IPS-NIHi7 (cell line): ENCODE measurements around the gene PKD1.

Experiments
- DNase-seq: peaks from one replicate; pipeline ENCODE4 v3.0.0; 2012; ENCODE audit warnings: mixed read lengths; ENCODE audit errors: extremely low spot score

PKD1 gene

GRCh38 chr16:2048116-2048543 lies 87.6 kb downstream of the PKD1 start:
- no peak for DNase-seq

GRCh38 chr16:2047330-2048115 lies 88.2 kb downstream of the PKD1 start, which contains the start of the genes NTHL1 and TSC2:
TSS of gene NTHL1 (minus strand) at chr16:2047834. CDS start at chr16:2047823, 11 bp downstream.
TSS of gene TSC2 (plus strand) at chr16:2047985. CDS start at chr16:2048616, 631 bp downstream.
- DNase-seq: peak; percentile 99

GRCh38 chr16:2046893-2047329 lies 88.8 kb downstream of the PKD1 start:
- DNase-seq: no peak

DNA sequence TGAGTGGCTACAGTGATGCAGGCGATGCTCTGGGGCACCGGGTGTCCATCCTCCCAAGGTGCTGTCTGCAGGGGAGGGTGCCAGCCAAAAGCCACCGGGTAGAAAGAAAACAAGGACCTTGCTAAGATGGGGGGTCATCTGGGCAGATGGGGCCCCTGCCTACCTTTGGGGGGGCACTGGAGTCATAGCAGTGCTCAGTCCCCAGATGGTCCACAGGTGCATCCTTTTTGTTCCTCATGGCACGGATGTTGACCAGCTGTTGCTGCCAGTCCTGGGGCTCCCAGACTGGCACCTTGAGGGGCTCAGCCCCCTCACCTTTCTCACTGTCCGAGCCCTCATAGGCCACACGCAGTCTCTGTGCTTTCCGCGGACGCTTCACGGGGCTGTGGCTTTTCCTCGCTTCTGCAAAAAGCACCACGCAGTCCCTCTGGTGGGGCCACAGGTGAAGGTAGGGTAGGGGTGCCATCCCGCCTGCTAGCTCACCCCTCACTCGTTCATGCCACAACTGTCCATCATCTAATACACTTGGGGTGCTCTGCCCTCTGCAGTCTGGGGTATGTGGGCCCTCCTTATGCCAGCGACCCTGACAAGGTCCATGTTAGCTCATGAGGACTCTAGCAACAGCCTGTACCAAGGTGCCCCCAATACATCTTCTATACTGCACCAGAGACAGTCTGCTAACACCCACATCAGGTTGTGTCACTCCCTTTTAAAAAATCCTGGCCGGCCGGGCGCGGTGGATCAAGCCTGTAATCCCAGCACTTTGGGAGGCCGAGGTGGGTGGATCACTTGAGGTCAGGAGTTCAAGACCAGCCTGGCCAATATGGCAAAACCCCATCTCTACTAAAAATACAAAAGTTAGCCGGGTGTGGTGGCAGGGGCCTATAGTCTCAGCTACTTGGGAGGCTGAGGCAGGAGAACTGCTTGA lies 89.5 kb downstream of the PKD1 start:
- DNase-seq: no peak

- no peak for DNase-seq
These were observed 91.2 kb downstream of the PKD1 start for GRCh38 chr16:2044541-2044940.

DNA sequence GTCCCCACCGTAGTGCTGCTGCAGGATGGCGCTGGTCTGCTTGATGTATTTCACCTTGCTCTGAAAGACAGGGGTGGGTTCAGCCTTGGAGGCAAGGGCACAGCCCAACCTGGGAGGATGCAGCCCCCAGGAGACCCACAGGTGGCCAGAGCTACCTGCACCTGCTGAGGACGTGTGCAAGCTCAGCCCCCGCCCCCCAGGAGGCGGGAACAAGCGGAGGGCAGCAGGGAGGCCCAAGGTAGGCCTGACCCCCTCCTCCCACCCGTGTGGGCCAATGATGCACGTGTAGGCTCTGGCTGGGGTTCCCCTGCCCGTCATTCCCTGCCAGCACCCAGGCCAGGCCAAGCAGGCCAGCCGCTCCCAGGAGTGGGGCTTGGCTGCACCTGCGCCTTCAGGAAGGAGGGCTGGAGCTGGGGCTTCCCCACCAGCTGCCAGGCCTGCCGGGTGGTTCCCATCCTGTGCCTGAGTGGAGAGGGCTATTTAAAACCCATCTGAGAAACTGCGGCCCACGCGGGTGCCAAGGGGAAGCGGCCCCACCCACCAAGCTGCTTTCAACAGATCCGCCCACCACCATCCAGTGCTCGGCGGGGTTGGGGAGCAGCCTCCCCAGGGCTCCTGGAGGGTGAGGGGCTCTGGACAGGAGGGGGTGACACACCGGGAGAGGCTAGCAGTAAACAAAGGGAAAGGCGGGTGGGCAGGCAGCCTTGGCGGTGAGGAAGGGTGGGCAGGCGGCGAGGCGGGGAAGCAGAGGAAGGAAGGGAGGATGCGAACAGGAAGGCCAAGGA lies 91.8 kb downstream of the PKD1 start:
- no peak for DNase-seq

- DNase-seq: no peak
These were observed 92.6 kb downstream of the PKD1 start for GRCh38 chr16:2042986-2043666.

GRCh38 chr16:2042171-2042985 lies 93.3 kb downstream of the PKD1 start:
- no peak for DNase-seq

DNA sequence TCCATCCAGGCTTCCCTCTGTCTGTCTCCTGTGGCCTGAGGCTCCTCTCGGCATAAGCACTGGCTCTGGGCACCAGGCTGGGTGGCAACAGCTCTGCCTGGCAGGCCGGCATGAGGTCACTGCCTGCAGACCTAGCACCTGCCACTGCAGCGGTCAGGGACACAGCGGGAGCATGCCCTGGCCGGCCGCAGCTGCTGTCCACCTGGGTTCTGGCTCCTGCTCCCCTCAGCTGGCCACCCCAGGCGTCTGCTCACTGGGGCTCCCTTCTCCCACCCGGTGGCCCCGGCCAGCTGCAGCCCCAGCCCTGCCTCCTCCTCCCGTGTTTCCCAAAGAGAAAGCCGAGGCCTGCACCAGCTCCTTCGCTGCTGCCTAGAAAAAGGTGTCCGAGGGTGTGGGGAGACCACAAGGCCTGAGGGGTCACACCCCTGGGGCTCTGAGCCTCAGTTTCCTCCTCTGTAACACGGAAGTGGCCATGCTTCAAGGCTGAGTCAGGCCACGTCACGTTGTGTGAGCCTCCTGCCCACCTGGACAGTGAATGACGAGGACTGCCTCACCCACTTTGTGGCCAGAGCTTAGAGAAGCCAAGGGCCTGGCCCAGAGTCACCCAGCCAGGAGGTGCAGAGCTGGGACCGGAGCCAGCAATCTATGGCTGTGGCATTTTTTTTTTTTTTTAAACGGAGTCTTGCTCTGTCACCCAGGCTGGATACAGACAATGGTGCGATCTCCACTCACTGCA lies 94.7 kb downstream of the PKD1 start:
- no peak for DNase-seq

GRCh38 chr16:2040041-2040786 lies 95.5 kb downstream of the PKD1 start:
- no peak for DNase-seq

- no peak for DNase-seq
These were observed 96.2 kb downstream of the PKD1 start for GRCh38 chr16:2039274-2040031.
